HG02588 (cell line): ENCODE measurements around the gene CPSF4L.
"Not testable (repeated sequence)": the region's sequence is repeated elsewhere in the genome, so short reads cannot be mapped to it uniquely, and the experiment has no call there.

Experiments
- ATAC-seq: cut with Tn5 transposase; IDR thresholded peaks from one replicate; pipeline ENCODE4 v1.9.1; 2021; ENCODE audit warnings: mild to moderate bottlenecking, moderate library complexity; ENCODE audit not compliant: unreplicated experiment

The CPSF4L gene

GRCh38 chr17:73261617-73261951 lies at the start of gene CPSF4L:
Gene CPSF4L (minus strand): TSS chr17:73261880. CDS start chr17:73261818, 62 bp downstream.
- ATAC-seq = no peak

- ATAC-seq = peak; percentile 17
Measured at GRCh38 chr17:73311428-73311780, 49.7 kb upstream of the CPSF4L start.

GRCh38 chr17:73309727-73310596 lies 48.3 kb upstream of the CPSF4L start:
- no peak for ATAC-seq

- not testable (repeated sequence) for ATAC-seq
Measured at GRCh38 chr17:73308959-73309358, 47.3 kb upstream of the CPSF4L start.

GRCh38 chr17:73308017-73308823 lies 46.5 kb upstream of the CPSF4L start:
- no peak for ATAC-seq

- no peak for ATAC-seq
Measured at GRCh38 chr17:73307130-73307529, 45.5 kb upstream of the CPSF4L start.

- no peak for ATAC-seq
Measured at GRCh38 chr17:73305845-73306836, 44.5 kb upstream of the CPSF4L start.

GRCh38 chr17:73304971-73305812 lies 43.5 kb upstream of the CPSF4L start:
- ATAC-seq = no peak

- no peak for ATAC-seq
Measured at GRCh38 chr17:73304438-73304837, 42.8 kb upstream of the CPSF4L start.

- no peak for ATAC-seq
Measured at GRCh38 chr17:73302189-73302588, 40.5 kb upstream of the CPSF4L start.

- no peak for ATAC-seq
Measured at GRCh38 chr17:73301369-73301768, 39.7 kb upstream of the CPSF4L start.

- no peak for ATAC-seq
Measured at GRCh38 chr17:73300392-73300791, 38.7 kb upstream of the CPSF4L start.

- ATAC-seq = no peak
Measured at GRCh38 chr17:73297934-73298861, 36.5 kb upstream of the CPSF4L start.

- ATAC-seq = no peak
Measured at GRCh38 chr17:73293480-73293911, 31.8 kb upstream of the CPSF4L start.

- no peak for ATAC-seq
Measured at GRCh38 chr17:73293031-73293430, 31.4 kb upstream of the CPSF4L start.

GRCh38 chr17:73292031-73292531 lies 30.4 kb upstream of the CPSF4L start:
- ATAC-seq = no peak

GRCh38 chr17:73291260-73291801 lies 29.7 kb upstream of the CPSF4L start:
- peak; percentile 92 for ATAC-seq
